ENCODE results near the gene YWHAQ.

The YWHAQ gene

DNA sequence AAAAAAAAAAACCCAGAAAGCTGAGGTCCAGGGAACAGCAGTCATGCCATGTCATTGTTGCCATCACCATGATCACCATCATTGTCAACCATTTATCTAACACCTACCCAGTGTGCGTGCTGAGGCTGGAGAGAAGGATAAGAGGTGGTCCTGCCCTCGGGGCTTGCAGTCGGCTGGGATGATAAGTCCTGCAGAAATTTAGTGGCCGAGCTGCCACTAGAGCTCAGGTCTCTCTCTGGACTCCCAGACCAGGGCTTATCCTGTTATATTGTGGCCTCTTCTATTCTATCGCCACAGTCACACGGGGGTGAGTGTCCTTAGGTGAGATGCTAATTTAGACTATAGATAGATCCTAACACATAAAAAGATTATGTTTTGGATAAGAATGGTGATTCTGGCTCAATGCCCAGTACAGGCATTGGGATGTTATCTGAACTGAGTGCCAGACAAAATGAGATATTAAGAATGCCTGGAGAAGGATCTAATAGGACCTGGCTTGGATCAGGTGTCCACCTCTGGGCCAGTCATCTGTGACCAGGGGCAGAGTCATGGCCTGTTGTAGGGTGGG is 43.2 kb upstream of the YWHAQ start:
- Histone ChIP-seq H3K27ac (no peak overlapping the region), H3K4me3 (no peak overlapping the region)
- TF ChIP-seq, protein P1, sequence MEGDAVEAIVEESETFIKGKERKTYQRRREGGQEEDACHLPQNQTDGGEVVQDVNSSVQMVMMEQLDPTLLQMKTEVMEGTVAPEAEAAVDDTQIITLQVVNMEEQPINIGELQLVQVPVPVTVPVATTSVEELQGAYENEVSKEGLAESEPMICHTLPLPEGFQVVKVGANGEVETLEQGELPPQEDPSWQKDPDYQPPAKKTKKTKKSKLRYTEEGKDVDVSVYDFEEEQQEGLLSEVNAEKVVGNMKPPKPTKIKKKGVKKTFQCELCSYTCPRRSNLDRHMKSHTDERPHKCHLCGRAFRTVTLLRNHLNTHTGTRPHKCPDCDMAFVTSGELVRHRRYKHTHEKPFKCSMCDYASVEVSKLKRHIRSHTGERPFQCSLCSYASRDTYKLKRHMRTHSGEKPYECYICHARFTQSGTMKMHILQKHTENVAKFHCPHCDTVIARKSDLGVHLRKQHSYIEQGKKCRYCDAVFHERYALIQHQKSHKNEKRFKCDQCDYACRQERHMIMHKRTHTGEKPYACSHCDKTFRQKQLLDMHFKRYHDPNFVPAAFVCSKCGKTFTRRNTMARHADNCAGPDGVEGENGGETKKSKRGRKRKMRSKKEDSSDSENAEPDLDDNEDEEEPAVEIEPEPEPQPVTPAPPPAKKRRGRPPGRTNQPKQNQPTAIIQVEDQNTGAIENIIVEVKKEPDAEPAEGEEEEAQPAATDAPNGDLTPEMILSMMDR (IDR thresholded peaks at IDR 0.05), result no peak
- no peak for DNase-seq (ENCODE audit: low spot score)

DNA sequence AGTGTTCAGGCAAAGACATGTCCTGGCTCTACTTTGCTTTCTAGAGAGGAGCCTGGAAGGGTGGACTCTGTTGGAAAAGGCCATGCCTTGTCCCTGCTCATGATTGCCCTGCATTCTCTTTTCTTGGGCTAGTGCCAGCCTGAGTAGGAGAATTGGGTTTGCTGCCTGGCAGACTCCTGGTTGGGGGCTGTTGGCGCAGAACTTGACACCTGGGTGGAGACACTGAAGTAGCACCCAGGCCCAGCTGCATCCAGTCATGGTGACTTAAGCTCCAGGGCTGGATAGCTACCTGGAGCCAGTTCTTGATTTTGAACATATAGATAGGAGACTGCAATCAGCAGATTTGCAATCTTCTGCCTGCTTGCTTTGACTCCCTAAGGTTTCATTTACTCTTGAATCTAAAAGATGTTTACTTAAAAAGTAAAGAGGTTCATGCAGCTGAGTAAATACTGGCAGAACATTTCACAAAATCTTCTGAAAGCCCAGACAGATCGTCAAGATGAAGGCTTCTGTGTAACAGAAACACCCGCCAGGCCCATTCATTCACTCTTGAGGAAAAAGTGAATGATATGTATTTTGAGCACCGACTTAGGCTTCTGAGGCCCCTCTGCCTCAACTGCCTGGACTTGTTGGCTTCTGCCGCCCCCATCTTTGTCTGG is 38.0 kb upstream of the YWHAQ start:
- no peak for DNase-seq (ENCODE audit: low spot score)
- TF ChIP-seq, protein P1 (IDR thresholded peaks at IDR 0.05), result no peak
- Histone ChIP-seq H3K4me3 (no peak overlapping the region), H3K27ac (no peak overlapping the region)

DNA sequence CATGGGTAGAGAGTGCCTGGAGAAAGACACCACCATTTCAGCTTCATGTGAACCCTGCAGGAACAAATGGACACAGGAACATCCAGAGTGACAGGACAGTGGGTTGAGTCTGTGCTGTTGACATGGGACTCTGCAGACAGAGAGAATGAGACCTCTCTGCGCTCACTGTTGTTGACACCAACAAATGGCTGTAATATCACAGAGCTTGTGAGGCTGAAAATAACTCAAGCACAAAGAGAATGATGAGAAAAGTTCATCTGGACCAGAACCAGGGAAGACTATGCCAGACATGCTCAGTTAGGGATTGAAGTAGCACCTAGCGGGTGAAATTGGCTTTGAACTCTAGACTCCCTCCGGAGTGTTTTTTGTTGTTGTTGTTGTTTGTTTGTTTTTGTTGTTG is 37.0 kb upstream of the YWHAQ start:
- no peak overlapping the region for H3K4me3 ChIP-seq
- TF ChIP-seq, protein P1 (IDR thresholded peaks at IDR 0.05), result no peak
- H3K27ac ChIP-seq, result no peak overlapping the region
- DNase-seq (ENCODE audit: low spot score), result no peak

DNA sequence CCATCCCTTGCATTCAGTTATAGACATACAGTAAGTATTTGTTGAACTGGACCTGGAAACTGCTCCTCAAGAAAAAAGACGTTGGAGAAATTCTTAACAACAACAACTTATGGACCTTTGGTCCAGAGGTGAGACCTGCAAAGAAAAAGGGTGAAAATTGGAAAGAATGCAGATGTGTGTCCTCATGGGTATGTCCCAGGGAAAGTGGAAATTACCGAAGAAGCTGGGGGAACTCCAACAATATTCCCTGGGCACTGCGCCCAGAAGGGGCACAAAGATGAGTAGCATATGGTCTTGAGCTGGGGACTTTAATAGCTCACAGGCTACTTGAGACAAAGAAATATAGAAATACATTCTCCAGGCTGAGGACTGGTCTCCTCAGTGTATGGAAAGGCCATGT is 35.5 kb upstream of the YWHAQ start:
- DNase-seq (ENCODE audit: low spot score), result no peak
- no peak overlapping the region for H3K4me3 ChIP-seq
- TF ChIP-seq, protein P1 (IDR thresholded peaks at IDR 0.05), result no peak
- H3K27ac ChIP-seq, result no peak overlapping the region

DNA sequence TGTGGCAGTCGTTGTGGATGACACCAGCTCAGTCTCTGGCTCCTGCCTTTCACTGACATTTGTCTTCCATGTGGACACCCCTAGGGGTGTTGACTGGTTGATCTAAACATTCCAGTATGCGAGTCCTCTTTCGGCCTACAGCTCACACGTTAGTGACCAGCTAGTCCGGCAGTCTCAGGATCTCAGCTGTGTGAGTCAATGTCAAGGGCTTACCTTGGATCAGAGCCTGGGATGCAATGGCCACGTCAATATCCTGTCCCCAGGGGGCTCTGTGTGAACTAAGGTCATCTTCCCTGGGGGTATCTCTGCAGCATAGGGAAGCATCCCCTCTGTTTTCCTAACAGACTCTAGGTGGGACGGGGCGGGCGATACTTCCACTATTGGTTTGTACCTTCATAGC is 35.1 kb upstream of the YWHAQ start:
- no peak for DNase-seq (ENCODE audit: low spot score)
- Histone ChIP-seq H3K4me3 (no peak overlapping the region), H3K27ac (no peak overlapping the region)
- TF ChIP-seq, protein P1 (IDR thresholded peaks at IDR 0.05), result no peak

DNA sequence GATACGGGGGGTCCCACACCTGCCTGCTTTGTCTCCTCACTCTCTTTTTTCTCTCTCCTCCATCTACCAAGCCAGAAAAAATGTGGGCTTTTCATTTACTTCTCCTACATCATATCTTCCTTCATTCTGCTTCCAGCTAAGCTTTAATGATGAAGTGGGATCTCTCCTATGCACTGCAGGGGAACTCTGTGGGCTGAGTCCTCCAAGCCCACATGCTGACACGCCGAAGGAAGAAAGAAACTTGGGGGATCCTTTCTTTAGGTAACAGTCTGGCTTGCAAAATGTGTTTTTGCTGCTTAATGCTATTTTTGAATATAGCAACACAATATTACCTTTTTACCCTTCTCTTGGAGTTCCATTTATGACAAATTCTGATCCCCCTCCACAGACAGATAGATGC is 33.6 kb upstream of the YWHAQ start:
- TF ChIP-seq, protein P1 (IDR thresholded peaks at IDR 0.05), result no peak

More for the DNA sequence above, 33.6 kb upstream of the YWHAQ start:
- no peak overlapping the region for H3K27ac ChIP-seq
- no peak for DNase-seq (ENCODE audit: low spot score)
- no peak overlapping the region for H3K4me3 ChIP-seq
